DOHH2 (cell line): ENCODE measurements around the gene DNAJB9.

Experiments used
- EZH2phosphoT487 ChIP-seq: fragments of 200-600 bp; sonication (generic); IDR thresholded peaks from 2 replicates; pipeline ENCODE4 v1.6.1; 2017; ENCODE audit warnings: borderline replicate concordance, mild to moderate bottlenecking, antibody characterized with exemption, low read length, moderate library complexity, mixed read lengths
- TF ChIP-seq, protein P1 (sequence below): fragments of 200-600 bp; sonication (generic); IDR thresholded peaks from one replicate; pipeline ENCODE4 v1.5.1; 2014; ENCODE audit warnings: antibody characterized with exemption, mild to moderate bottlenecking, low read depth, low read length; ENCODE audit not compliant: poor library complexity, severe bottlenecking

DNA sequence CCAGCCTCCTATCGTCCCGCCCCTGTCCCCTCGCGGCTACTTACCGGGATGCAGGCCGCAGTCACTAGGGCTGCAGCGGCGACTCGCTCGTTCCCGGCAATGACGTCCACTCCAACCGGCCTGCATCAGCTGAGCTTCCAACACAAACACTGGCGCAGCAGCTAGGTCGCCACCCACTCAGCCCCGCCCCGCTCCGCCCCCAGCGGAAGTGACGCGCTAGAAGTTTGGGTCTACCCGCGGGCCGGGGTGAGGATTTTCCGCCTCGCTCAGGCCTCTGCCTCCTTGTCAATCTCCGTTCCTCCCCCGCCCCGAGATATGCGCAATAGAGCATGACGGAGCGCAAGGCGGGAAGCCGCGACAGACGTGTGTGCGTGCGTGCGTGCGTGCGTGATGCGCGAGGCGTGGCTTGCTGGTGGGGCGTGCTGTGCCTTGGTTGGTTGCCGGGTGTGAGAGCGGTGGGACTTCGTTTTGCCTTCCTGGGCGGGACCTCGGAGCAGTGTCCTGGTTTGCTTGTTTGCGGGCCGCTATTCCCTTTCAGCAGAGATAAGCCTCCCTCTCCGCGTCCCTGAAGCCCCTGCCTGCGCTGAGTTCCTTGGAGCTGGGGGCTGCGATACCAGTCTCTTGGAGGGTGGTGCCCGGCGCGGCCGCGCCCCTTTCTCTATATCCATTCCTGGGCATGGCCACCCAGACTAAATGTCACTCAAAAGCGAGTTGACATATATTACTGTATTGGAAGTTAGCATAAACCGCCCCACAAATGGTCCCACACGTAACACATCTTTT lies 43.5 kb upstream of the DNAJB9 start, which contains the start of gene PNPLA8:
- TF ChIP-seq, protein P1, sequence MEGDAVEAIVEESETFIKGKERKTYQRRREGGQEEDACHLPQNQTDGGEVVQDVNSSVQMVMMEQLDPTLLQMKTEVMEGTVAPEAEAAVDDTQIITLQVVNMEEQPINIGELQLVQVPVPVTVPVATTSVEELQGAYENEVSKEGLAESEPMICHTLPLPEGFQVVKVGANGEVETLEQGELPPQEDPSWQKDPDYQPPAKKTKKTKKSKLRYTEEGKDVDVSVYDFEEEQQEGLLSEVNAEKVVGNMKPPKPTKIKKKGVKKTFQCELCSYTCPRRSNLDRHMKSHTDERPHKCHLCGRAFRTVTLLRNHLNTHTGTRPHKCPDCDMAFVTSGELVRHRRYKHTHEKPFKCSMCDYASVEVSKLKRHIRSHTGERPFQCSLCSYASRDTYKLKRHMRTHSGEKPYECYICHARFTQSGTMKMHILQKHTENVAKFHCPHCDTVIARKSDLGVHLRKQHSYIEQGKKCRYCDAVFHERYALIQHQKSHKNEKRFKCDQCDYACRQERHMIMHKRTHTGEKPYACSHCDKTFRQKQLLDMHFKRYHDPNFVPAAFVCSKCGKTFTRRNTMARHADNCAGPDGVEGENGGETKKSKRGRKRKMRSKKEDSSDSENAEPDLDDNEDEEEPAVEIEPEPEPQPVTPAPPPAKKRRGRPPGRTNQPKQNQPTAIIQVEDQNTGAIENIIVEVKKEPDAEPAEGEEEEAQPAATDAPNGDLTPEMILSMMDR, result no peak
- no peak for TF ChIP-seq EZH2phosphoT487
